ELR (cell line): ENCODE data around the gene C2orf72.
"Not testable (repeated sequence)": the region's sequence is repeated elsewhere in the genome, so short reads cannot be mapped to it uniquely, and the experiment has no call there.

Experiments
- DNase-seq: peaks from one replicate; pipeline ENCODE4 v3.0.0-alpha.2; 2015; ENCODE audit warnings: low read depth

Gene C2orf72

GRCh38 chr2:231015478-231015877 is 21.8 kb upstream of the C2orf72 start:
- DNase-seq = no peak

- no peak for DNase-seq
These were observed 21.4 kb upstream of the C2orf72 start for GRCh38 chr2:231015926-231016325.

GRCh38 chr2:231016566-231017230 is 20.6 kb upstream of the C2orf72 start:
- DNase-seq = no peak

GRCh38 chr2:231017231-231017598 is 20.1 kb upstream of the C2orf72 start:
- DNase-seq = no peak

- no peak for DNase-seq
These were observed 19.1 kb upstream of the C2orf72 start for GRCh38 chr2:231018184-231018583.

GRCh38 chr2:231025059-231025458 is 12.3 kb upstream of the C2orf72 start:
- not testable (repeated sequence) for DNase-seq

- DNase-seq = no peak
These were observed 8.4 kb upstream of the C2orf72 start for GRCh38 chr2:231028889-231029288.

- DNase-seq = no peak
These were observed 7.8 kb upstream of the C2orf72 start for GRCh38 chr2:231029563-231029962.

GRCh38 chr2:231030725-231031124 is 6.6 kb upstream of the C2orf72 start:
- DNase-seq = no peak

- no peak for DNase-seq
These were observed 4.7 kb upstream of the C2orf72 start for GRCh38 chr2:231032575-231033140.

GRCh38 chr2:231033147-231034132 is 3.9 kb upstream of the C2orf72 start:
- no peak for DNase-seq

- DNase-seq = no peak
These were observed 2.9 kb upstream of the C2orf72 start for GRCh38 chr2:231034291-231034882.

- DNase-seq = no peak
These were observed 1.2 kb upstream of the C2orf72 start for GRCh38 chr2:231036131-231036530.

GRCh38 chr2:231036578-231037106 is 681 bp upstream of the C2orf72 start:
- DNase-seq = no peak

GRCh38 chr2:231037731-231038482 is 584 bp downstream of the C2orf72 start:
- peak; percentile 26 for DNase-seq

GRCh38 chr2:231038483-231039293 is 1.4 kb downstream of the C2orf72 start:
- no peak for DNase-seq

GRCh38 chr2:231039294-231039664 is 2.0 kb downstream of the C2orf72 start:
- no peak for DNase-seq

- DNase-seq = no peak
These were observed 2.6 kb downstream of the C2orf72 start for GRCh38 chr2:231039821-231040364.

GRCh38 chr2:231041061-231041689 is 3.9 kb downstream of the C2orf72 start:
- DNase-seq = no peak

- no peak for DNase-seq
These were observed 6.5 kb downstream of the C2orf72 start for GRCh38 chr2:231043796-231044195.
